Stimulated activated naive CD8-positive, alpha-beta T cell treated with anti-CD3 and anti-CD28 coated beads, Interleukin-15, Interleukin-2, amounts not matched to agents 100 U/mL and 50 U/mL, for 24 hours (primary cell): ENCODE measurements around the gene JMJD7.

Experiments used
- ATAC-seq: fragments of 150-1000 bp; cut with Tn5 transposase; one replicate; pipeline ENCODE4 v1.10.0; 2021
- DNase-seq: peaks from one replicate; pipeline ENCODE4 v3.0.0; 2021

The JMJD7 gene

DNA sequence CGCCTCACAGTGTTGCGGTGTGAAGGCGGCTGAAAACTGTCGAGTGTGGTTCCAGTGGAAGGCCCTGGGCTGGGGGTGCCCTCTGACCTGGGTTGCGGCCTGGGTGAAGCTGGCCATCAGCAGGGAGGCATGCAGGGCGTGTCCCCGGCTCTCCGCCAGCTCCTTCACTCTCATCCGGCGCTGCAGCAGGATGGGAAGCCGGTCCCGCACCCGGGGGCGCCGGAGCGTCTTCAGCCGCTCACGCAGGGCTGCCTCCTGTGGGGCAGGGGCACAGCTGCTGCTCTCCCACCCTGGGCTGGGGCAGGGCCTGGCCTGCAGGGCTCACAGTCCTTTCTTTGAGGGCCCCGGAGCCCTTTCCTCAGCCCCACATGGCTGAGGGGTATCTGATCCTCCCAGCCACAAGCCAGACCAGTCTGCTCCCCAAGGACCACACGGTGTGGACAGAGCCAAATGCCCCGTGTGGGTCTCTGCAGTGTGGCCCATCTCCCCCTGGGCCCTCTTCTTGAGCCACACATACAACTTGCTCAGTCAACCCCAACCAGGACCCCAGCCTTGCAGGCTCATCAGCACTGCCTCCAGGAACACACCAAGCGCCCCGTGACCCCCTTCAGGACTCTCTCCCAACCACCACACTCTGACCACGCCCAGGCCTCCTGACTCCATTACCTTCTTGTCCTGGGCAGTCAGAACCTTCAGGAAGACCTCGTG is 39.1 kb downstream of the JMJD7 start:
- ATAC-seq (no peak), DNase-seq (no peak)

DNA sequence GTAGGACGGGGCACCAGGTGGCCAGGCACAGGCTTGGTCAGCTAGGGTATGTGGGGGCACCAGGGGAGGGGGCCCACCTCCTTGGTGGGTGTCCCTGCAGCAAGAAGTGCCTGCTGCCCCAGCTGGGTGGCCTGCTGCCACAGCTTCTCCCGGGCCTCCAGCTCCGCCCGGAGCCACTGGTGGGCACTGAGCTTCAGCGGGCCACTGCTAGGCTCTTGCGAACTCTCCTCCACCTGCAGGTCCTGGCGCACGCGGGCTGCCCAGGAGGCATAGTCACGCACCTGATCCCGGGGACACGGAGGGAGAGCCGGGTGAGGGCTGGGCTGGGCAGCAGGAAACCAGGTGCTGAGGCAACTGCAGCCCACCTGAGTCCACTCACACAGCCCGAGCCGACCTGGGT is 40.4 kb downstream of the JMJD7 start:
- ATAC-seq (no peak), DNase-seq (no peak)

GRCh38 chr15:41869770-41870688 is 42.1 kb downstream of the JMJD7 start:
- DNase-seq, result no peak
- no peak for ATAC-seq

DNA sequence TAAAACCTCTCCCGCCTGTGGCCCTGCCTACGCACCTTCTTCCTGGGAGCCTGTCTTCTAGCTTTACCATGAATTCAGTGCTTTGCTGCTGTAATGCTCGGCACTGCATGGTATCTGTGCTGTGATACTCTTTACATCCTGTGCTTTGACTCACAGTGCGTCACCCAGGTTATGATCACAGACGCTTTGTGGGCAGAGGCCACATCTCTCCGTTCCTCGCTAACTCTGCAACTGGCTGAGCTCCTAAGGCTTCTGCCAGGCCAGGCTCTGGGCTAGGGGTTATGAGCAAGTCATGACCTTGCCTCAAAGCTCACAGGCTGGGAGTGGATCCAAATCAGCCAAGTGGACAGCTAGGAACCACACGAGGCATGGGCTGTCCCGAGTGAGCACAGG is 42.8 kb downstream of the JMJD7 start:
- ATAC-seq (peak; percentile 87), DNase-seq (peak; percentile 35)

DNA sequence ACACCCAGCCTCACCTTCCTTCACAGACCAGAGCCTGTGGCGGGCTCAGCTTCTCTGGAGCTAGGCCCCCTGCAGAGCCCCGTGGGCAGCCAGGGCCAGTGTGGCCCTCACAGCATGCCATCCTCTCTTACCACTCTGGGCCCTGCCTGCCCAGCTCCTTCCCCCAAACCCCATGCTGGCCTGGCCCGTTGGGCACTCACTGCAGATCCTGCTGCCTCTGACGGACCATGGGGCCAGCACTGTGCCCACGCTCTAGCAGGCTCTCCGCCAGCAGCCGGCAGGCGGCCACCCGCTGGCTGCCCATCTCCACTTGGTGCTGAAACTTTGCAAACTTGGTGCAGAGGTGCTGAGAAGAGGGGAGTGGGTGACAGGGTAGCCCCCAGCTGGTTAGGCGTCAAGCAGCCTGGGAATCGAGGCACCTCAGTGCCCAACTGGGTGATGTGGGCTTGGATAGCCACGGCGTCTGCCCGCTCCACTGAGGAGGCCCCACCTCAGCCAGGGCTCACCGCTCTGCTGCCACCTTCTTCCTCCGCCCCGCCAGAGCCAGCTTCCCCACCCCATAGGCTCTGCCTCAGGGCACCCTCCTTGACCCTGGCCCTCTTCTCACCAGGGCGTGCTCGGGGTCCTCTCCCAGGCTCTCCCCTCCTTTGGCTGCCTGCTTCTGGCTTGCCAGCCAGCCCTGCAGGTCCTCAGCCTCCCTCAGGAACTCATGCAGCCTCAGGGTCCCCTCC is 43.4 kb downstream of the JMJD7 start:
- DNase-seq (no peak), ATAC-seq (no peak)

DNA sequence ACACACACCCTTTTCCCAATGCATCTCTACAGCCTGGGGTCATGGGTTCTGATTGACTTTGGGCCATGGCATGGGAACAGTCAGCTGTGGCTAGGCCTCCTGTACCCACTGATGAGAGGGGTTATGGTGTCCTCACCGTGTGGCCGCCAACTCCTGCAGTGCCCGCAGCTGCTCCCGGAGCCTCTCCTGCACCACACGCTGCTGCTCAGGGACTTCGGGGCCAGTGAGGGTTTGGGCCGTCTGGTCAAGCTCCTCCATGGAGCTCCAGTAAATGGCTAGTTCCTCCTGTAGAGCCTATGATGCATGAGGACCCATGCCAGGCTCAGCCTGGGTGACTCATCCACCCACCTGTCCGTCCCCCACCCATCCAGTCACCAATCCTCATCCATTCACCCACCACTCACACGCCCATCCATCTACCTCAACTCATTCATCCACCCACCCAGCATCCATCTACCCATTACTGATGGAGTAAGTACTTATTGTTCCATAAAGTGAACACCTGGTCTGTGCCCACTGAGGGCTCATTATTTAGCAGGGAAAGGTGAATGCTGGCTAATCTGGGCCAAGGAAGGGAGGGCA is 44.4 kb downstream of the JMJD7 start:
- DNase-seq (no peak), ATAC-seq (no peak)

GRCh38 chr15:41873711-41874110 is 45.8 kb downstream of the JMJD7 start:
- ATAC-seq, result no peak

DNA sequence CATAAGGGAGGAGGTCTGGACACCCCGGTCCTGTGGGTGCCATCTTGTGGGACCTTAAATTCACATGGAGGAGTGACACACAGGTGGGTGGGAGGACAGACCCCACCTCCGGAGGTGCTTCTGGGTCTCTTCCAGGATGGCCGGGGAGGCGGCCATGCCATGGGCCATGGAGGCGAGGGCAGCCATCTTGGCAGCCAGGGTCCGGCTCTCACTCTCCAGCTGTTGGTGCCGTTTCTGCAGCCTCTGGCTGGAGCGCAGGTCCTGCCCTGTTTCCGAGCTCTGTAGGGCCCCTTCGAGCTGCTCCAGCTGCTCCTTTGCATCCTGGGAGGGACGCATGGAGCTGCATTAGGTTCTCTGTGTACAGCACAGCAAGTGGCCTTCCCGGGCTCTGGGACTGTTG is 46.8 kb downstream of the JMJD7 start:
- ATAC-seq (no peak), DNase-seq (no peak)

More at GRCh38 chr15:41873711-41874110, 45.8 kb downstream of the JMJD7 start:
- no peak for DNase-seq

GRCh38 chr15:41876007-41876406 is 48.1 kb downstream of the JMJD7 start:
- DNase-seq, result no peak
- ATAC-seq, result no peak

- ATAC-seq (no peak), DNase-seq (no peak)
Measured at GRCh38 chr15:41876689-41877088, 48.8 kb downstream of the JMJD7 start.

DNA sequence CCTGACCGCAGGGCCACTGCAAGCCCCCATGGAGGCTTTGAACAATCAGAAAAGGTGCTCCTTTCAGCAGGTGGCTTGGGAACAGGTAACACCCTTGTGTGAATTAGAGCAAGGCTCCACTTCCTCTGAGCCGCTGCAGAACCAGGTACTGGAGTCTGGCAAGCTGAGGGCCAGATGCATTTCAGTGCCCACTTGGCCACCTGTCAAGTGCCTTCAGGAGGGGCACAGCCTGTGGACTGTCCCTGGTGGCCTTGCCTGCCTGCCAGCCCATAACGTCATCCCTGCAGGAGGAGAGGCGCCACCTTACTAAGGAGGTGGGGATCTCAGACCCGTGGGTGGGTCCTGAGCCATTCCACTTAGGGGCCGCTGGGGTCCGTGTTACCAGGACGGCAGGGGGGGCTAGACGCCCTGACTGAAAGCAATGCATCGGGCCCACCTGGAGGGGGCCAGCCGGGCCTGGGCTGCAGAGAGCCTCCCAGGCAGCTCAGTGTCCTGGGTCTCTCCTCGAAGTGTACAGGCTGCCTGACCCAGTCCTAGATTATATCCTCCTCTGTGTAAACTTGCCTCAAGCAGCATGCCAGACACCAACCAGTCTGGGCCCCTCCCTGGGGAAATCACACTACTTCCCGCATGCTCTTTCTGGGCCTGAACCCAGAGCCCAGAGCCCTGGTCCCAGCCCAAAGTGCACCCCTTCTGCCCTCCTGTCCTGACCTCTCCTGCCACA is 49.9 kb downstream of the JMJD7 start:
- no peak for ATAC-seq
- no peak for DNase-seq

- no peak for ATAC-seq
- DNase-seq, result no peak
Measured at GRCh38 chr15:41878355-41878699, 50.4 kb downstream of the JMJD7 start.

GRCh38 chr15:41879321-41879845 is 51.5 kb downstream of the JMJD7 start:
- DNase-seq (no peak), ATAC-seq (no peak)

- no peak for DNase-seq
Measured at GRCh38 chr15:41880156-41880877, 52.4 kb downstream of the JMJD7 start.

DNA sequence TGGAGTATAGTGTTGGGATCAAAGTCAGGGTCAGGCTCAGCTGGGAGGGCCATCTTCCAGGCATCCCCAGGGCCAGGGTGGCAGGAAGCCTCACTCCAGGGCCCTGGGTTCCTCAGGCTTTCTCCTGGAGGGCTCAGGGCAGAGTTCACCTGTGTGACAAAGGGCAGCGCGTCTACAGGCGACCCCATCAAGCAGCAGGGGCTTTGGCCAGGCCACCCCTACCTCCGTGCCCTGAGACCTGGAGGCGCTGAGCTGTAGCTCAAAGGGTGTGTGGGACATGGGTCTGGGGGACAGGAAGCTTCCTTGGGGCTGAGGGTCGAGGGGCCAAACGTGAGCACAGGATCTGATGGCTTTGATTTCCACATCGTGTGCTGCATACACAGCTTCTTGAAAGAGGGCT is 53.2 kb downstream of the JMJD7 start:
- no peak for ATAC-seq
- no peak for DNase-seq

More at GRCh38 chr15:41880156-41880877, 52.4 kb downstream of the JMJD7 start:
- no peak for ATAC-seq

GRCh38 chr15:41881550-41881919 is 53.6 kb downstream of the JMJD7 start:
- DNase-seq (no peak), ATAC-seq (no peak)

DNA sequence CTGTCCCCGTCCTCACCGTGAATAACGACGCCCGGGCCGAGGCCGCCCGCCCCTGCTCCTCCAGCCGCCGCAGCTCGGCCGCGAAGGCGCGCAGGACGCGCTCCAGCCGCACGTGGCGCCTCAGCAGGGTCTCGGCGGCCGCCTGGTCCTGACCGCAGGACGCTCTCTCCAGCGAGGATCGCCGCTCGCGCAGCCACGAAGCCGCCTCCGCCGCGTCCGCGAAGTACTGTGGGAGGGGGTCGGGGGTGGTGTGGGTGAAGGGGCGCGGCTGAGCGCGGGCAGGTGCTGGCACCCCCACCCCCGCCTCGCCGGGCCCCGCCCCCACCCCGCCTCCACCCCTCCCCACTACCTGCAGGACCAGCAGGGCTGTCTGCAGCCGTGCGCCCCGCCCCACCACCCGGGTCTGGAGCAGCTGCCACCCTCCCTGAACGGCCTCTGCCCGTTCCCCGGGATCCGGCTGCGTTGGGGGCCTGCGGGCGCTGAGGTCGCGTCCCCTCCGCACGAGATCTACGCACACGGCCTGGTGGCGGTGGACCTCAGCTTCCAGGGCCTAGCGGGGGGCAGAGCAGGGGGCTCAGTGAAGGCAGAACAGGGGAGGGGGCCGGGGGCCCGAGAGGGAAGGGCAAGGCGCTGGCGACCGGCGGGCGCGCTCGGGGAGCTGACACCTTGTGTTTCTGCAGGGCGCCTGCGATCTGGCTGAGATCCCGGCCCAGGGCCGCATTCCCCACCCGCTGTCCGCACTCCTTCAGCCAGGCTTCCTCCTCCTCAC is 54.2 kb downstream of the JMJD7 start:
- DNase-seq (peak; percentile 10), ATAC-seq (no peak)

DNA sequence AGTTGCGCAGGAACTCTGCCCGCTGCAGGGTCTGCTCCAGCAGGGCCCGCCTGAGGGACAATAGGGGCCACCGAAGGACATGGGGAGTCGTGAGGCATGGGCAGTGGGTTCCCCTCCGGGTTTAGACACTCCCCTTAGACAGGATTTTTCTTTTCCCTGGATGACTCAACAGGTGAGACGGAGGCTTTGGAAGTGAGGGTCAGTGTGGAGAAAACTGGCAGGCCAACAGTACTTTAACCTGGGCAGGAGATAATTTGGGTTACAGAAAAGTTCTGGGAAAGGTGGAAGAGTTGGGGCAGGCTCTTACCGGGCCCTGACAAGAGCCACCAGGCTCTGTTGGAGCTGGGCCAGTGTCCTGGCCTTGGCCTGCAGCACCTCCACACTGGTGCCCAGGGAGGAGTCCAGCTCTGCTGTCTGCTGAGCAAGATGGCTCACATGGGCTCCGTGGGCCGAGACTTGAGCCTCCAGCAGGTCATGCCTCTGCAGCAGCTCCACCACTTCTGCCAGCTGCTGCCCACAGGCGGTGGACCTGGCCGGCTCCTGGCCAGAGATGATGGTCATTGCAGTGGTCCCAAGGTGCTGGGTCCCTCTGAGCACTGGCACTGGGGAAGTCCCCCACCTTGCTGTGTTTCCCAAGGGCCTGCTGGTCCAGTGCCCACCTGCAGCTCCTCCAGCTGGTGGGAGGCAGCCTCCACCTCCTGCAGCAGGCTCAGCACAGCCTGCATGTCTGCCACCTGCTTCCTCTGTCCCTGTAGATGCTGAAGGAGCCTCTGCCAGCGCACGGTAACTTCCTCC is 55.0 kb downstream of the JMJD7 start:
- DNase-seq (no peak), ATAC-seq (no peak)

DNA sequence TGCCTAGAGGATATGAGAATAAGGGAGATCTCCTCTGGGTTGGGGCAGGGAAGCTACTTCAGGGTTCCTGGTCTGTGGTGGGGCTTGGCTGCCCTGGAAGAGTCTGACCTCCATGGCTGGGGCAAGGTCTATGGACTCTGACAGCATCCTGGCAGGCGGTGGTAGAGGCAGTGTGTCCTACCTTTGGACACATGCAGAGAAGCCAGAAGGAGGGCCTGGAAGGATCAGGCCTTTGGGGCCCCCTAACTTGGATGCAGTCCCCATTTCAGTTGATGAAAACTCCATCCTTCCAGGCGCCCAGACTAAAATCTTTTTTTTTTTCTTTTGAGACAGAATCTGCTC is 55.6 kb downstream of the JMJD7 start:
- no peak for ATAC-seq
- no peak for DNase-seq
